ENCODE data around the gene CAST.
A peak's percentile ranks its signal among the peaks of the same experiment; 100 is the strongest.

The CAST gene

DNA sequence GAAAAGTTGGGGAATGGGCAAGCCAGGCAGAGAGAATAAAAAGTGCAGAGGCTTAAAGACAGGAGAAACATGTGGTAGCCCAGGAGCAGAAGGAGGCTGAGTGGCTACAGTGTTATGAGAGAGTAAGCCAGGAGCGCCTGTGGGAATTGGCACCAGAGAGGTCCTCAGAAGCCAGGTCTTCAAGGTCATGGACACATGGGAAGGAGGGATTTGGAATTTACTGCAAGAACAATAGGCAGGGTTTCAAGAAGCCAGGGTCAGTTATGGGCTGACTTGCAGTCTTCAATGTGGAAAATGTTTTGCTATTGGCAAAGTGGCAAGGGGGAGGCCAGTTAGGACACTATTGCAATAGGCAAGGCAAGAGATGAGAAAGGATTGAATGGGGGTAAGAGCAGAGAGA is 116.2 kb downstream of the CAST start:
- H3K4me1 ChIP-seq: peaks cover 0 to 34% (median 7%) of the 10 kb centered on the region in 4 donors
- no peaks in the 10 kb centered on the region for H3K9me3 ChIP-seq
- no peak overlapping the region for H3K27ac ChIP-seq
- H3K36me3 ChIP-seq: peaks cover 67 to 76% (median 71%) of the 10 kb centered on the region in 3 donors
- H3K27me3 ChIP-seq: no peaks in the 10 kb centered on the region
- no peak overlapping the region for H3K4me3 ChIP-seq
- intact Hi-C loops (cut with DNase I; ENCODE audit: low total_unique reads): no loop called here
- TF ChIP-seq, protein P1, sequence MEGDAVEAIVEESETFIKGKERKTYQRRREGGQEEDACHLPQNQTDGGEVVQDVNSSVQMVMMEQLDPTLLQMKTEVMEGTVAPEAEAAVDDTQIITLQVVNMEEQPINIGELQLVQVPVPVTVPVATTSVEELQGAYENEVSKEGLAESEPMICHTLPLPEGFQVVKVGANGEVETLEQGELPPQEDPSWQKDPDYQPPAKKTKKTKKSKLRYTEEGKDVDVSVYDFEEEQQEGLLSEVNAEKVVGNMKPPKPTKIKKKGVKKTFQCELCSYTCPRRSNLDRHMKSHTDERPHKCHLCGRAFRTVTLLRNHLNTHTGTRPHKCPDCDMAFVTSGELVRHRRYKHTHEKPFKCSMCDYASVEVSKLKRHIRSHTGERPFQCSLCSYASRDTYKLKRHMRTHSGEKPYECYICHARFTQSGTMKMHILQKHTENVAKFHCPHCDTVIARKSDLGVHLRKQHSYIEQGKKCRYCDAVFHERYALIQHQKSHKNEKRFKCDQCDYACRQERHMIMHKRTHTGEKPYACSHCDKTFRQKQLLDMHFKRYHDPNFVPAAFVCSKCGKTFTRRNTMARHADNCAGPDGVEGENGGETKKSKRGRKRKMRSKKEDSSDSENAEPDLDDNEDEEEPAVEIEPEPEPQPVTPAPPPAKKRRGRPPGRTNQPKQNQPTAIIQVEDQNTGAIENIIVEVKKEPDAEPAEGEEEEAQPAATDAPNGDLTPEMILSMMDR (IDR thresholded peaks at IDR 0.05): no peak
- DNase-seq: peak in 1 of 2 donors; percentile 54

DNA sequence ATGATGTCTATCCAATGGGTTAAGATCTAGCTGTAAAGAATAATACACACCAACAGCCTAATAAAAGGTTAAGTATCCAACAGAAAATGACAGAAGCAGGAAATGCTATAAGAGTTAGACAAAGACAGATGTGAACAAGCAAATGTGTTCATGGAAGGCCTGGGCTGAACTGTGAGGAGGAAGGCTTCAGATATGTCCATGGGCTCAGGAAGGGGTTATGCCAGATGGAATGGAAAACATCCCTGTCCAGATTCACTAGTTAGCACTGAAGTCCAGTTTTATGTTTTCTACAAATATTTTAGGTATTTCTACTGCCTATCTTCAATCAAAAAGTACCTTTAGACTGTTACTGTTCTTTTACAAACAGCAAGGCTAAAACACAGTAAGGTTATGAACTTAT is 118.5 kb downstream of the CAST start:
- intact Hi-C loops (cut with DNase I; ENCODE audit: low total_unique reads): no loop called here
- TF ChIP-seq, protein P1 (IDR thresholded peaks at IDR 0.05): no peak
- no peak for DNase-seq
- Histone ChIP-seq H3K4me3 (no peak overlapping the region), H3K27me3 (no peaks in the 10 kb centered on the region), H3K9me3 (peaks cover 0 to 9% (median 0%) of the 10 kb centered on the region in 3 donors), H3K4me1 (peaks cover 0 to 34% (median 7%) of the 10 kb centered on the region in 4 donors), H3K27ac (peak overlapping the region; percentile 10 to 39), H3K36me3 (peaks cover 60 to 74% (median 66%) of the 10 kb centered on the region in 3 donors)

DNA sequence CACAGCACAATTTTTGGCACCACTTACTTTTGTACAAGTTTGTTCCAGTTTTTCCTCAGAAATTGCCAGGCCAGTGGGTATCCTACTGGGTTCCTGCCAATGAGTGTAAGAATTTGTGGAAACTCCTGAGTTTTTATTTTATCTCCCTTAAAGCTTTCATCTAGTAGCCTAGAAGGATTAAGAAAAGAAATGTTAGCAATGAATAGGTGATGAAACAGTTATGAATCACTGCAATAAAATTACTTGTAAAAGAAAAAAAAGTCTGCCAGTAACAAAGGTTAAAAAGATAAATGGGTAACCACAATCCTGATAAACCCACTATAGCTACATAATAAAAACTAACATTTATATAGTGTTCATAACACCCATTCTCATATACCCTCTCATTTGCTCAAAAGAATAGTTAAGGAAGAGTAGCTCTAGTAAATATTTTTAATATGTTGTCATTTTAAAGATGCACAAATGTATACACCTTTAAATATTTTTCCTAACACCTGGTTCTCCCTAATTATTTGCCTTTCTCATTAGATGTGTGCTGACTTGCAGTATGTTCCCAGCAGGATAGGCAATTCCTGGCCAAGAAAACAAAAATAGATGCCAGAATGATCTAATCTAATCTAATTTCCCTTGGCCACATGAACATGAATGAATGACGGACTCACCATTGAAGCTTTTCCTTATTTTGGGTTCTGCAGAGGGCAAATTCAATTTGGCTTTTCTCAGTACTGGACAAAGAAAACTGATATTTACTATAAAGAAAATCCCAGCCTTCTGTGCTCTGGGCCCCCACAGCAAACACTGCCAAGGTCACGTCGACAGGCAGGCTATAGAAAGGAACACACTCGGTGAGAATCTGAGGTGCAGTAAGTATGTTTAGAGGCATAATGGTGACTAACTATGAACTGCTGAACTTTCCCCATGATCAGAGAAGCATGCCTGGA is 119.1 kb downstream of the CAST start:
- Histone ChIP-seq H3K9me3 (peaks cover 0 to 9% (median 0%) of the 10 kb centered on the region in 3 donors), H3K27ac (peak overlapping the region; percentile 10 to 39), H3K36me3 (peaks cover 53 to 72% (median 63%) of the 10 kb centered on the region in 3 donors), H3K27me3 (no peaks in the 10 kb centered on the region), H3K4me3 (no peak overlapping the region), H3K4me1 (peaks cover 0 to 31% (median 7%) of the 10 kb centered on the region in 4 donors)
- TF ChIP-seq, protein P1 (IDR thresholded peaks at IDR 0.05): no peak
- no peak for DNase-seq
- intact Hi-C loops (cut with DNase I; ENCODE audit: low total_unique reads): no loop called here

DNA sequence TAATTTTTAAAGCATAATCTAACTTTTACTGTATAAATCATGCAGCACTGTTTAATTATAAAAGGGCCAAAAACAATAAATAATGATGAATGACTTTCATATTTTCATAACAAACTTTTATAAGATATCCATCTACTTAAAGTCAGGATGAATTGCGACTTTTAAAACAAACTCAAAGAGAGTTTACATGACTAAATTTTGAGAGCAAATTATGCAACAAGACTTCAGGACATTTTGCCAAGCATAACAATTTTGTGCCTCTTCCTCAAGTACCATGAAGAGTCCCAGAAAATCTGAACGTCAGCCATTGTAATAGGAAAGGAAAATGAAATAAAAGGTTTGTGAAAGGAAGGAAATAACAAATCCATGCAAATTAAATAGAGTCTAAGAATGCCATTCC is 121.2 kb downstream of the CAST start:
- intact Hi-C loops (cut with DNase I; ENCODE audit: low total_unique reads): no loop called here
- Histone ChIP-seq H3K27me3 (no peaks in the 10 kb centered on the region), H3K36me3 (peaks cover 37 to 54% (median 51%) of the 10 kb centered on the region in 3 donors), H3K27ac (no peak overlapping the region), H3K4me3 (no peak overlapping the region), H3K4me1 (peaks cover 0 to 21% (median 7%) of the 10 kb centered on the region in 4 donors), H3K9me3 (peaks cover 0 to 9% (median 0%) of the 10 kb centered on the region in 3 donors)
- DNase-seq: no peak
- TF ChIP-seq, protein P1 (IDR thresholded peaks at IDR 0.05): no peak

DNA sequence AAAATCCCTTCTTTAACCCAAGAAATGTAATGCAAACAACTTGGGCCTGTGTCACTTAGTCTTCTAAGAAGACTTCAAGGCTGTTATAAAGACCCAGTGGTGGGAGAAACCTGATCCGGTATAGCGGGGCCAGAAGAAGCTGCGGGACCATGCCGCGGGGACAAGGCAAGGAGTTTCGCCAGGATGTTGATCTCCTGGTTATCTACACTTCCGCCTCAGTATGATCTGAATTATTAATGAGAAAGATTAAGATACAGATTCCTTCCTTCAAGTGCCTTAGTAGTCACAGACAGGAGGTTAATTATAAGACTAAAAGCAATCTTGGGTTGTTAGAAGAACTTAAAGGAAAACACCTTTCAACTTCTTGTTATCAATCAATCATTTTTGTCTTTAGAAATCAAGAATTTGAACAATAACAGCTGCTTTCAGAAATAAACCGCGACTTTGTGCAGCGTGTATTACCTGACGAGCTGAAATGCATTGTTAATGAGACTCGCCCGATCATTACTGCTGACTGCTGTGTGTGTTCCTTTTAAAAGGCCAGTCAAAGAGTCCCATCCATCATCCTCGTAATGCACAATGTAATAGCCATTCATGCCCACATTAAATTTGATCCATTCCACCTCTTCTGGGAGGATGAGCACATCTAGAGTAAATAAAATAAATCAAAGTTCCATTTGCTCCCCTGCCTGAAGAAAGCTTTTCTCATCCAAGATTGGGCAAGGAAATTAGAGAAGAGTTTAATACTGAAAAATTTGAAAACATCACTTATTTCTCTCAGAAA is 123.3 kb downstream of the CAST start:
- Histone ChIP-seq H3K36me3 (peaks cover 24 to 58% (median 39%) of the 10 kb centered on the region in 3 donors), H3K27ac (no peak overlapping the region), H3K4me1 (peaks cover 0 to 13% (median 5%) of the 10 kb centered on the region in 4 donors)

More for the DNA sequence above, 123.3 kb downstream of the CAST start:
- intact Hi-C loops (cut with DNase I; ENCODE audit: low total_unique reads): no loop called here
- DNase-seq: no peak
- Histone ChIP-seq H3K4me3 (no peak overlapping the region), H3K27me3 (no peaks in the 10 kb centered on the region), H3K9me3 (peaks cover 0 to 9% (median 0%) of the 10 kb centered on the region in 3 donors)
- TF ChIP-seq, protein P1 (IDR thresholded peaks at IDR 0.05): no peak

Measured in tibial artery (tissue), 4 donors.